Measurements from ENCODE around the gene CFAP45.
A peak's percentile ranks its signal among the peaks of the same experiment; 100 is the strongest.

Gene CFAP45

DNA sequence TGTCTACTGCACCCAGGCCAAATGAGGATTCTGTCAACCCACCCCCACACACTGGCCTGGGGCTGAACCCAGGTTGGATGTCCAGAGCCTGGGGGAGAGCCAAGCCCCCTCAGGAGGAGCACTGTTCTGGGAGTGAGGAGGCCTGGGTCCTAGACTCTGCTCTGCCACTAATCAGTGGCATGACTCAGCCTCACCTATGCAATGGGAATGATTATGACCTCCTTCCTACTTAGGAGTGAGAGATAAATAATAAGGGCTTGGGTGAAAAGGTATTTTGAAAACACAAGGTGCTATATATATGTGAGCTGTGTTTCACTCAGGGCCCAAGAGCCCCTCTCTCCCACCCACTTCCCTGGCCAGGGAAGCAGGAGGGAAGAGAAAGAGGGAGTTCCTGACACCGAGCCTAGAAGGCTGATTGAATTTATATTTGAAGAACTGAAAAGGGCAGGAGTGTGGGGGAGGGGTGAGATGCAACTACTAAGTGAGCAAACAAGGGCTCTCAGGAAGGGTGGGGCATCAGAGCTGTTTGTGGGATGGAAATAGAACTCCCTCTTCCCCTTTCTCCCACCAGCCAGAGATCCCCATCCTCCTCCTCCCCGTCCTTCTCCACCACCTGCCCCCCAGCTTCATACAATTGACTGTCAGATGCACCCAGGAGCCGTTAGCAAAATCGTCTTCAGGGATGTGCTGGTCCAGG lies 37.2 kb upstream of the CFAP45 start:
- DNase-seq (ENCODE audit: extremely low spot score, insufficient read length, low read depth) = no peak
- peak; percentile 50 for FAIRE-seq

DNA sequence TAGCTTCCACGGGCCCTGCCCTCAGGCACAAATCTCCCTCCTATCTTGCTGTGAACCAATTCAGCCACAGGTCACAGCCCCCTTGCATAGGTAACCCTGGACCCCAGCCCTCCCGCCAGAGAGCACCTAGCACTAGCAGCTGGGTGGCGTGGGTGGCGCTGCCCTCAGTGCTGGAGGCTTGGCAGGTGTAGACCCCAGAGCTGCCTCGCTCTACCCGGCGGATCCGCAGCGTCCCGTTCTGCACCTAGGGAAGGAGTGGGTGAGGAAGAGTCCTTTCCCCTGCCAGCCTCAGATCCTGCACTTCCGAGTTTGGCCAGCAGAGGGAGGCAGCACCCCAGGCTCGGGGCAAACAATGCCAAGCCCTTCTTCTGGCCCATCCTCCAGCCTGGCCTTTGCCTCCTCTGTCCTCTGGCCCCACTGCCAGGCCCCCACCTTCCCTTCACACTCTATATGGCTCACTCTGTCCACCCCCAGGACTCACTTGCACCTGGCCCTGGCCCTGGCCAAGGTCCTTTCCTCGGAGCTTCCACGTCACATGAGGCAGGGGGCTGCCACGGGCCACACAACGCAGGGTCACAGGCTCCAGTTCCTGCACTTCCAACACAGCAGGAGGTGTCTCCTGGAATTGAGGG lies 36.4 kb upstream of the CFAP45 start:
- FAIRE-seq (peak; percentile 83), DNase-seq (ENCODE audit: extremely low spot score, insufficient read length, low read depth) (peak; percentile 65)

DNA sequence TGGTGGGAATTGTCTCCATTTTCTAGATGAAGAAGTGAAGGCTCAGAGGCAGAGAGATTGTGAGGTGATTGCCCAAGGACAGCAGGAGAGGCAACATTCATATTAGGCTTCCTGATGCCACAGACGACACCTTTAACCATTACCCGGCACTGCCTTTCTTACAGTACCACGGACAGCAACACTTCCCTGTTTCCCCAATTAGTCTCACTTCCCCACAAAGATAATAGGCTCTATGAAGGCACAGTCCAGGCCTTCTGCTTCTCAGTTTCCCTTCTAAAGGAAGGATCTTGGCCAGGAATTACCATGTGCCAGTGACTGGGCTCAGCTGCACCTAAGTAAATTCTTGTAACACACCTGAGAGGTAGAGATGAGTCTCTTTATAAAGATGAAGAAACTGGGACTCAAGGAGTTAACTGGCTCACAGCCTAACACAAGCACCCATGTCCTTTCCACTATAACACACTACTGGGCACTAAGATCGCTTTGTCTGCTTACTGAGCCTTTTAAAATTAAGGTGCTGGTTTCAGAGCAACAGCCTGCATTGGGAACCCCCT lies 35.8 kb upstream of the CFAP45 start:
- FAIRE-seq = no peak
- DNase-seq (ENCODE audit: extremely low spot score, insufficient read length, low read depth) = no peak

DNA sequence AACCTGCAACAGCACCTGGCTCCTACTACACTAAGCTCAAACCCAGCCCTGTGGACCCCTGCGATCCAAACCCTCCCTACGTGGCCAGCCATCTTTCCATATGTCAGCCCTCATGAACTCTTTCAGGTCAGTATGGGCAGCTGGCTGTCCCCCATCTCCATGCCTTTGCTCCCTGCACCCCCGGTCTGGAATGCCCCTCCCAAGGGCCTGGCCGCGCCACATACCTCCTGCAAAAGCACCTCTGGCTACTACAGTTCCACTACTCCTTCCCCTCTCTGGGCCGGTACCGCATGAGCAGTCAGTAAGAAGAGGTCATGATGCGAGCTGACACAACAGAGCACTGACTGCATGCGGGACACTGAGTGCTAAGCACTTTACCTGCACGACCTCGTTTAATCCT lies 35.3 kb upstream of the CFAP45 start:
- no peak for DNase-seq (ENCODE audit: extremely low spot score, insufficient read length, low read depth)
- no peak for FAIRE-seq

DNA sequence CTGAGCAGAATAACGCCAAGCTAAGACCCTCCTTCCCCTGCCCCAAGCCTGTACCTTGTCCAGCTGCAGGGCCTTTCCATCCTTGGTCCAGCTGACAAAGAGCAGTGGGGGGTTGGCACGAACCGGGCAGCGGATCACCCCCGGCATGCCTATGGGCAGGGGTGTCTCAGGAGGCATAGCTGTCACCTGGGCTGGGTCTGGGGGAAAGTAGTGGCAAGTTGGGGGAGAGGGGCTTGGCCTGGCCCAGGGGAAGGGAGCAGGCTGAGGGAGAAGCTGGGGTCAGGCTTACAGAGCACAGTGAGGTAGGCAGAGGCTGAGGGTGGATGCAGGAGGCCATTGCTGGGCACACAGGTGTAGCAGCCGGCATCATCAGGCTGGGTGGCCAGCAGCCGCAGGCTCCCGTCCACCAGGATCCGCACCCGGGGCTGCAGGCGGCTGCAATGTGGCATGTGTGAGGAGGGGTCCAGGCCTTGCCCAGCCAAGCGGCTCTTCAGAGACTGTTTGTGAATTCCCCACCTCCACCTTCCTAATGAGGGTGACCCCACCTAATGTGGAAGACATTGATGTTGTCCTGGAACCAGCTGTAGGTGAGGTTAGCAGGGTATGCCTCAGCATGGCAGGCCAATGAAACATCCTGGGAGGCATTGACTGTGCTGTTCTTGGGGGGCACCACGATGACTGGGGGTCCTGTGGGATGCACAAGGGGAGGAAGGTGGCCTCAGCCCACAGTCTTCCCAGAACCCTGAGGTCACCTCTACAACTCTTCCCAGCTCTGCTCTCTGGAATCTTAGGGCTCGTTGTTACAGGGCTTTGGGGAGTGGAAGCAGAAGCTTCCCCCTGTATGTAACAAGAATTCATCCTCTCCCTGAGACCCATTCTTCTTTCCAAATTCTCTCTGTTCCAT lies 34.4 kb upstream of the CFAP45 start:
- FAIRE-seq = no peak
- DNase-seq (ENCODE audit: extremely low spot score, insufficient read length, low read depth) = no peak

DNA sequence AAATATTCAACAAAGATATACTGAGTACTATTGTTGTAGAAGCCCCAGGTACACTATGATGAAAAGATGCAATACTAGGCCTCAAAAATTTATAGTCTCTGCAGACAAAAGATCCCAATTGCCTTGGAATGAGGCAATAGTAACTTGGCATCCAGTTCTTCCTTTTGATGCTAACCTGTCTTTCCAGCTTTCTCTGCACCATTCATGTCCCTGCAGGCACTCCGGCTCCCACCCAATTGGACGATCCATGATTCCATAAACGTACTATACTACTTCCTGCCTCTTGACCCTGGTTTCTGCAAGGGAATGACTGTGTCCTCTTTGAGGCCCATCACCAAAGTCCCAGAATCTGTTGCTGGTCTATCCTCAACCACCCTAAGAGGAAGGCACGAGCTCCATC lies 33.4 kb upstream of the CFAP45 start:
- DNase-seq (ENCODE audit: extremely low spot score, insufficient read length, low read depth) (no peak), FAIRE-seq (no peak)

DNA sequence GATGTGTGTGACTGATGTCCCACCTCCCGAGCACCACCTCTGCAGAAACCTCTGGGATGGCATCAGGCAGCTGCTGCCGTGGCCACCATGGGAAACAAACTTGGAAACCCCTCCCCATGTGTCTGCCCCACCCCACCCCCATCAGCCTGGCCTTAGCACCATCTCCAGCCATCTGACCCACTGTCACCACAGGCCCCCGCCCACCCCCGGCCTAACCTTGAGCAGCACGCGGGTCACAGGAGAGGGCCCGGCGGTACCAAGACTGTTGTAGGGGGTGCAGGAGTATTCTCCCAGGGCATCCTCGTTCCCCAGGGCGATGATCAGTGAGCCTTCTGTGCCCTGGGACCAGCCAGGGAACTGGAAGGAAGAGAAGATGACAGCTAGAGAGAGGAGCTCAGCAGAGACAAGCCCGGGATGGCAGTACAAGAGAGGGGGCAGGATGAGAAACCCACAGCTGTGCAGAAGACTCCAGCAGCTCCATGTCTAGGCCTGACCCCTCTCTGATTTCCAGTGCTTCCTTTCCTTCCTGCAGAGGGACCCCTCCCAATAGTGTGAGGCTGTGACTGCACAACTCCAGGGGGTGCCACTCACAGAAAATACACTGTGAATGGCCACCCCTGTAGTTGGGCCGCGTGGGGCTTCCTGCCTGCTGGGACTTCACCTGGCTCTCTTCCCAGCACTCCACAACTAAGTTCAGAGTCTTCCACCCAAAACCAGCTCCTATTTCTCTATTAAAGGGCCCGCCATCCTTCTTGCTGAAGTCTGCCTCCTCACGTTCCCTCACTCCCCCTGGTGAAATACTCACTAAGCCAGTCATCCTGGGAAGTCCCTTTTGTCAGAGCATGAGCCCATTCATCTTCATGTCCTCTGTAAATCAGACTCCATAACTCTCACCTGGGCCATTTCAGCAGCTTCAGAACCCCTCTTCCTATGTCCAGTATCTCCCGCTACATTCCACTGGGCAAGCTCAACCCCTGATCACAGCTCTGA lies 32.6 kb upstream of the CFAP45 start:
- DNase-seq (ENCODE audit: extremely low spot score, insufficient read length, low read depth) = no peak
- no peak for FAIRE-seq

DNA sequence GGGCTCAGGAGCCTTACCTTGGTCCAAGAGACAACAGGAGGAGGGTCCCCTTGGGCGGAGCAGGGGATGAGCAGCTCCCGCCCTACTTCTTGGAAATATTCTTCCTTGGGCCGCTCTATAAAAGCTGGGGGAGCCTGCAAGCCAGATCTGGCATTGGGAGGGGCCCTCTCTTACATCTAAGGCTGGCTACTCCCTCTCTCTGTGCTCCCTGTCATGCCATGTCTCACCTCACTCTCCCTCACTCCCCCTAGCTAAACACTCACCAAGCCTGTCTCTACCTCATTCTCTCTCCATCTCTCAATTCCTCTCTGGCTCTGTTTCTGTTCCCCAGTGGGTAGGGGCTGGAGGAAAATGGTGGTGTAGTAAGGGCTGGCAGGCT lies 31.8 kb upstream of the CFAP45 start:
- DNase-seq (ENCODE audit: extremely low spot score, insufficient read length, low read depth) (no peak), FAIRE-seq (no peak)

DNA sequence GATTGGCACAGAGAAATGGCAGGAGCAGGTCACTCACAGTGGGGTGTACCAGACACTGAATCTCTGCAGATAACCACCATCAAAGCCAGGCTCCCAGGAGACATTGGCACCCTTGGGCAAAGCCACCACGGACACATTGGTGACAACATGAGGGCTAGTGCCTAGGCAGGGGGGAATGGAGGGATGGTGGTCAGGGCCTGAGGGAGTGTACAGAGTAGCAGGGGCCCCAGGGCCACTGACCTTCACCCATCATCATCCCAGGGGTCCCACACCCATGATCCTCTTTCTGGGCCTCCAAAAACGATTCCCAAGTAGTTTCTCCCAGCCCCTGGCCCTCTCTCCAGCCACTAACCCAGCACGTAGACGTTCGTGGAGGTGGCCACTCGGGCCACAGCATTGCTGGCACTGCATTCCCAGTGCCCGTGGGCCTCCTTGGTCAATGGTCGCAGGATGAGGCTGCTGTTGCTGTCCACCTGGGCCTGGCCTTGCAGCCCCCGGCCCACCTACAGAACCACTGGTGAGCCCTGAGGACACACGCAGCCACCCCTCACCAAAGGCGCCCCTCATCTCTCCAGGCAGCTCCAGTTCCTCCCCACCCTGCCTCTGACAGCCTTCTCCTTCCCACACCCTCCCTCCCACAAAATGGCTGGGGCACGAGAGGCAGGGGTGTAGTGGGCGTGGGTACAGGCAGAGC lies 31.3 kb upstream of the CFAP45 start:
- DNase-seq (ENCODE audit: extremely low spot score, insufficient read length, low read depth) (no peak), FAIRE-seq (no peak)

DNA sequence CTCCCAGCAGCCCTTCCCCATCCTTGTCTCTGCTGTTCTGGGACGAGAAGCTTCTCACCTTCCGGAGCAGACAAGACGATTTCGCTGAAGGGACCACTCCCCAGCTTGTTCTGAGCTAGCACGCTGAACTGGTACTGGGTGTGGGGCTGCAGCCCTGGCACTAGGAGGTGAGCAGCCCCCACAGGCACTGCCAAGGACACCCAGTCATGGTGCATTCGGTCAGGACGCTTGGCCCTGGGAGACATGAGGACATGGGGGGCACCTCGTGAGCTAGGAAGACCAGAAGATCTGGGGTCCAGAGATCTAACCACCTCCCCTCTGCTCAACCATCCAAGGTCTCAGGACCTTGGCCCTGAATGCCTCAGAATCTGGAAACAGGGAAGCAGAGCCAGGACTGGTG lies 30.7 kb upstream of the CFAP45 start:
- DNase-seq (ENCODE audit: extremely low spot score, insufficient read length, low read depth) = no peak
- no peak for FAIRE-seq

DNA sequence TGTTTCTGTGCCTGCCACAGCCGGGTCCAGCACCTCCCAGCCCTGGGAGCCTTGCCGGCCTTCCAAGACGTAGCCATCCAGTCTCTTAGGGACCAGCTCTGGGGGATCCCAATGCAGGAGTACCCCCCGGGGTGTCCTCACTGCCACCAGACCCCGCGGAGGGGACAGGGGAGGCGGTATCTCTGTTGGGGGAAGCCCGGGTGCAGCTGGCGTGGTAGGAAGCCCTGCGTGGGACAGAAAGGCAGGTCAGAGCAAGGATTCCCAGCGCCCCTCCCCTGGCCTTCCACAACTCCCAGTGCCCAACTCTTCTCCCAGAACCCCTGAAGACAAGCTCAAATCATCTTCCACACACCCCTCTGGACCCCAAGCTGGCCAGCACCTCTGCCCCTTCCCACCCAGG lies 30.3 kb upstream of the CFAP45 start:
- DNase-seq (ENCODE audit: extremely low spot score, insufficient read length, low read depth) = no peak
- no peak for FAIRE-seq

DNA sequence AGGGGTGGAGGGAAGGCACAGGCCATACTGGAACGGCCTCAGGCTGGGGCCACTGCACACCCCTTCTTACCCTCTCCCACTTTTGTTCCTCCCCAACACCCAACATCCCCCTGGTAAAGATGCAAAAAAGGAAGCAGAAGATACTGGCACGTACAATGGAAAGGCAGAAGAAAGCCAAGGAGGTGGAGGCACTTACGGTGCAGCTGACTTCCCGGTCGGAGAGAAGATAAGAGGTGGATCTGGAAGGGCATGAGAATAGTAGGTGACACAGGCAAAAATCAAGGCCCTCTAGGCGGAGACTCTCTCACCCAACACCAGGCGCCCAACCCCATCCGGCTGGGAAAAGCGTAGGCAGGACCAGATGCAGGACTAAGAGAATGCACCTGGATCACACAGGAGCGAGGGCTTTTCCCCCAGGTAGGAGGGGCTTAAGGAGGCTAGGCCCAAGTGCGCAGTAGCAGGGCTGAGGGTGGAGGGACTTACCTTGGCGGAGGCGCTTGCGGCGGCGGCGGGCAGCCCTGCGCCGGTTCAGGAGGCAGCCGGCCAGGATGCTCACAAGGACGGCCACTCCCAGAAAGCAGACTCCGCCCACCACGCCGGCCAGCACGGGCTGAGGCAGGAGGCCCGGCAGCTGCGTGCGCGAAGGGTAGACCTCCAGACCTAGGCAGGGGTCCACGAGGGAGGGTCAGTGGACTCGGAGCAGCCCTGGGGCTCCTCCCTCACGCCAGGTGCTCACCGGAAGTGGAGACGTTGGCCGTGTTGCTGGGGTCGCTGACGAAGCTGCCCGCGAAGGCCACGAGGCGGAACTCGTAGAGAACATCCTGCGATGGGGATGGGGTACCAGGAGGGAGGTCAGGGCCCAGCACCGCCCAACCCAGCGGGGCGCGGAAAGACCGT lies 29.4 kb upstream of the CFAP45 start:
- DNase-seq (ENCODE audit: extremely low spot score, insufficient read length, low read depth) (no peak), FAIRE-seq (no peak)

DNA sequence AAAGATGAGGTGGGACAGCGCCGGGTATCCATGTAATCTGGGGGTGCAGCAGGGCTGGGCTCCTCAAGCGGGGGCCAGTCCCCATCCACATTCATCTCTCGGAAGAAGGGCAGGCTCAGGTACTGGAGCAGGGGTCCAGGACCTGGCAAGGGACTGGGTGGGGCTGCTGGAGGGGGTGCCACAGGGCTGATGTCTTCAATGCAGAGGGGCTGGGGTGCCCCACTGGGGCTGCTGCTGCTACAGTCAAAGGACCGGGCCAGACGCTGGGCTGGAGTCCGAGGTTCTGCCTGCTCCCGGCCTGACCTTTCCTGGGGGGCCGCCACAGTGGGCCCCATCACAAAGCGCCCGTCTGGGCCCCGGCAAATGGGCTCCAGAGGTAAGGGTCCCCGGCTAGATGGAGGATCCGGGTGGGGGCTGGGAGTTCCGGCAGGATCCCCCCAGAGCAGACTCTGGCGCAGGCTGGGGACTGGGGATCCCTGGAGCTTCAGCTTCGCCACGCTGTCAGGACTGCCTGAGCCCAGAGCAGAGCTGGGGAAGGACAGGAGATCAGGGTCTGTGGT lies 28.6 kb upstream of the CFAP45 start:
- FAIRE-seq (no peak), DNase-seq (ENCODE audit: extremely low spot score, insufficient read length, low read depth) (no peak)

DNA sequence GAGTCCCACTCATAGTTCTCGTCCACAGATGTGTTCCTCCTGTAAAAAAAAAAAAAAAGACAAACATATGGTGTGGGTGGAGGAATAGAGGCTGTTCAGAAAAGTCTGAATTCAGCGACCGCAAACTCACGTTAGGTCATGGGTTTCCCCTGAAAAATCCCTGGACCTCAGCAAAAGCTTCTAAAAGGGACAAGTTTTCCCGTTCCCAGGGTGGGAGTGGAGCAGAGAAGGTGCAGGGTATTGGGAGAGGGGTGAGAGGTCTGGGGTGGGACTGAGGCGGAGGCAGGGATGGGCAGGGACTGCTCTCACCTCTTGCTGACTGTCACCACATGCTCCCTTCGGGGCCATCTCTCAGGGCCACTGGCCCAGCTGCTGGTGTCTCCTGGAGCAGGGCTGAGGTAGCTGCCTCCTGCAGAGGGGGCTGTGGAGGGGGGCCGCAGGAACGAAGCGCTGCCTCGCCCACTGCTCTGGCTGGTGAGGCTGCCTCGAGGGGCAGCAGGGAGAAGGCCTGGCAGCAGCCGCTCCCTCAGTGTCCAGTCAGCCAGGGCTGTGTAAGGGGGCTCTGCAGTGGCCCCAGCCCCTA lies 28.0 kb upstream of the CFAP45 start:
- no peak for DNase-seq (ENCODE audit: extremely low spot score, insufficient read length, low read depth)
- no peak for FAIRE-seq

DNA sequence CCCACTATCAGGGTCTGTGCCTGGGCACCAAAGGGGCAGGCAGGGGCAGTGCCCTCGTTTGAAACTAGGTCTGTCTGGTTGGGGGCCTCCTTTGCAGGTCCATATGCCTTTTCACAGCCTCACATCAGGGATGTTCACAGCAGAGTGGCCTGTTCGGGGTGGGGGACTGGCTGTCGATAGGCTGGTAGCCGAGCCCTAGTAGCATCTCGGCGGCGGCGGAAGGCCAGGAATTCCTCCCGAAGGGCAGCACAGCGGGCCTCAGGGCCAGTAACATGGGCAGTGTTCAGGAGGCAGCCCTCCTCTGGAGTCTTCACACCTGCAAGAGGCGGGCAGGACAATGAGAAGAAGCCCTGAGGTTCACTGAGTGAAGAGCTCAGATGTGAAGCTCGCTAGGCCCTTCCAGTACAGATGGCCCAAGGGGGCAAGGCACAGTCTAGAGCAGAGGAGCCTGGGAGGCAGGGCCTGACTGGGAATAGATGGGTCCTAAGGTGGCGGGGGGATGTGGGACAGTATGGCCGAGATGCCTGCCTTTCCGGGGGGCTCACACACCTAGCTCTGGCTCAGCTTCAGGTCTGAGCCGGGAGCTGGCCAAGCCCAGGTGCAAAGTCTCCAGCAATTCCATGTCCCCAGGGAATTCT lies 27.4 kb upstream of the CFAP45 start:
- FAIRE-seq = no peak
- no peak for DNase-seq (ENCODE audit: extremely low spot score, insufficient read length, low read depth)

DNA sequence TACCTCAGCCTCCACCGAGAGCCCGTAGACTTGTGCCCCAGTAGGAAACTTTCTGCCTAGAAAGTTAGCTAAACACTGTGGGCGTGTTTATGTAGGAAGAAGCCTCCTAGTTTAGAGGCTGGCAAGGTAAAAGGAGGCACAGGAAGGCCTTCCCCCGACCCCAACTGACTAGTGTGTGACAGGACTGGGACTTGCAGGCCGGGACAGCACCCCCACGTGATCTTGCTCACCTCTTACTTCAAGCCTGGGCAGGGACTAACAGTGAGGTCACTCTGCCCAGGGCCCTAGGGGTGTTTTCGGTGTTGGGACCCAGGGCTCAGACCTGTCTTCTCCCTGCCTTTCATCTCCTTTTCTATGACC lies 25.7 kb upstream of the CFAP45 start:
- DNase-seq (ENCODE audit: extremely low spot score, insufficient read length, low read depth) (no peak), FAIRE-seq (no peak)

All from GM18507 (cell line).